H1 (cell line): ENCODE measurements around the gene OR51F2. TPM values are rescaled to one million over a fixed set of nuclear protein-coding genes. Genes with fewer than 3 reads are reported as not detected.

Experiments
- BACH1 ChIP-seq: IDR thresholded peaks from 2 replicates; pipeline ENCODE4 v1.6.1; 2012; ENCODE audit warnings: low read length, improper control_type of control experiment
- CHD2 ChIP-seq: IDR thresholded peaks from 2 replicates; pipeline ENCODE4 v1.6.1; 2012; ENCODE audit warnings: low read length, improper control_type of control experiment
- CREB1 ChIP-seq: IDR thresholded peaks from 2 replicates; pipeline ENCODE4 v1.6.1; 2012; ENCODE audit warnings: inconsistent platforms
- NANOG ChIP-seq: IDR thresholded peaks from 2 replicates; pipeline ENCODE4 v1.6.1; 2011; ENCODE audit warnings: low read length, low read depth, mild to moderate bottlenecking, inconsistent platforms; ENCODE audit not compliant: insufficient read depth, poor library complexity, severe bottlenecking
- RXRA ChIP-seq: IDR thresholded peaks from 2 replicates; pipeline ENCODE4 v1.6.1; 2011; ENCODE audit warnings: low read depth, mild to moderate bottlenecking, low read length, moderate library complexity; ENCODE audit not compliant: insufficient read depth
- SIRT6 ChIP-seq: IDR thresholded peaks from one replicate; pipeline ENCODE4 v1.7.1; 2012; ENCODE audit warnings: low read length, inconsistent platforms
- TCF12 ChIP-seq: IDR thresholded peaks from 2 replicates; pipeline ENCODE4 v1.6.1; 2011; ENCODE audit warnings: low read depth, mild to moderate bottlenecking, low read length
- polyA plus RNA-seq, 7 experiments: library from polyadenylated mRNA; depleted of rRNA in 3 of 7; stranded (reverse) in 5 of 7; unstranded in 2 of 7; fragments of >200 nt in 5 of 7; fragments of 200-250 nt in 2 of 7; gene quantifications; 1 replicate in 5 of 7; 2 replicates in 1 of 7; 4 replicates in 1 of 7; pipeline versions ENCODE4 v1.2.1 to v1.2.3, GENCODE V29; 2011 to 2013; ENCODE audit warnings: missing spikeins in 2 of 7, mixed read lengths in 2 of 7
- total RNA-seq: library from RNA; stranded (reverse); fragmentation: NEBNext Ultra II Directional; extraction: Animal tissue kit (Norgen Biotek cat#: 25700); gene quantifications from 2 replicates; pipeline ENCODE4 v1.2.1, GENCODE V29; 2021
- TF ChIP-seq, protein P1 (sequence below): IDR thresholded peaks from 2 replicates; pipeline ENCODE4 v1.6.1; 2012; ENCODE audit warnings: inconsistent platforms

OR51F2 gene
- total and polyA plus RNA-seq, 2 of the 8 experiments (the other 6 are each of a cell fraction or from before 2014, with no cell fraction given), result 0.15 TPM; not detected in 1

DNA sequence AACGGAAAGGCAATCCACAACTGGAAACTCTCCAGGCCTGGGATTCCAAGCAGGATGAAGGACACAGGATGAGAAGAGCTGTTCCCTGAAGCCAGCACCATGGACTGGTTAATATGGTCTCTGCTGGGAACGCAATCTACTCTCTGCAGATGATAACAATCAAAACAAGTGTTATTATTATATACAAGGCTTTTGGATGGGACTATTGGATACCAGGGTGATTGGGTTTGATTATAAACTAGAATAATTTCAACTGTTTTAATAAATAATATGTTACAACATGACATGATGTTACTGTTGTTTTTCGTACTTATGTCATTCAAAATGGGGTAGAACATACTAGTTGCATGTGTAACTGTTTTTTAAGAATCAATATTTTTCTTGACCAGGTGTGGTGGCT lies 16.8 kb upstream of the OR51F2 start, which contains the start of gene OR52R1 (continued):
- TF ChIP-seq RXRA (no peak), CREB1 (no peak), SIRT6 (no peak), TCF12 (no peak), CHD2 (no peak), NANOG (no peak), BACH1 (no peak)
- TF ChIP-seq, protein P1, sequence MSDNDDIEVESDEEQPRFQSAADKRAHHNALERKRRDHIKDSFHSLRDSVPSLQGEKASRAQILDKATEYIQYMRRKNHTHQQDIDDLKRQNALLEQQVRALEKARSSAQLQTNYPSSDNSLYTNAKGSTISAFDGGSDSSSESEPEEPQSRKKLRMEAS, result no peak
